ENCODE measurements around the gene PDE2A. TPM values are rescaled to one million over a fixed set of nuclear protein-coding genes. Genes with fewer than 3 reads are reported as not detected.

Gene PDE2A
- total RNA-seq, 1 experiment from 2014 or later = 0.74 TPM

DNA sequence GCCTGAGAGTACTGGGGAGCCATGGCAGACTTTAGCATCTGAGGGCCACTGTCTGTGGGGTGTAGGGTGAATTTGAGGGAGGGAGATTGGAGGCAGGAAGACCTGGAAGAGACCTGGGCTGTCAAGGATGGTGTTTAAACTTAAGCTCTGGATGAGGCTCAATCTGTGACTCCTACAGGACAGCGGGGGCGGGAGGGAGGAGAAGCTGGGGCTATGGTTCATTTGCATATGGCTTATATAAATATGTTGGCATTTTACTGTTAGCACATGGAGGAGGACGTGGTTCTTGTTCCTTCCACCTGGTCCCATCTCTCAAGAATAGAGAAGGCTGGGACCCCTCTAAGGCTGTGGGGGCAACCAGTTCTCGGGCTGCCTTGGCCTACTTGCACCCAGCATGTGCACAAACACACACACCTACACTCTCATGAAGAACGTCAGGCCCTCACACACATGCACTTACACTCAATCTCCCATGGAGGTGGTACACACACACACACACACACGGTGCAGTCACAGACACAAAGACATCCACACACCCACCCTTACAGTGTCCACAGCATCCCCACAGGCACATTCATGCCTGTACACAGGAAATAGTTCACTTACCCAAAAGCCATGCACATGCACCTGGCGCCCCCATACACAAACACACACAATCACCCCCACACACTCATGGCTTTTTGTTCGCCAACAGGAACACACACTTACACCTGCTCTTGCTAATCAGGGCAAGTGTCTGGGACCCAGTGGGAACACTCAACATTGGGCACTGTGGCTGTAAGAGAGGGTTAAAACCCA lies 81.3 kb downstream of the PDE2A start:
- intact Hi-C loops (cut with micrococcal nuclease; ENCODE audit: unreplicated experiment) (no loop called here), in situ Hi-C loops (cut with HindIII; ENCODE audit: low pct_unique_long_range_greater_than_20kb, low sequenced_read_pairs) (no loop called here)
- BruUV-seq (replicated peaks) = no TSS peak
- ChIA-PET POLR2A (interaction anchor here (0.6 kb wide), 1 partner anchor 123 kb away, joined by 5 read pairs; no protein-coding TSS in a partner anchor), CTCF (interaction anchor here (1.8 kb wide), 1 partner anchor 16 kb away, joined by 6 read pairs; no protein-coding TSS in a partner anchor)
- Histone ChIP-seq H3K27me3 (ENCODE audit: control insufficient read depth, insufficient read depth, low read length) (peaks cover 19% of the 10 kb centered on the region), H3K36me3 (ENCODE audit: control insufficient read depth, insufficient read depth, low read length) (no peaks in the 10 kb centered on the region), H3K9me3 (ENCODE audit: control insufficient read depth, insufficient read depth, low read depth, low read length) (no peaks in the 10 kb centered on the region), H3K4me1 (ENCODE audit: control insufficient read depth, insufficient read depth, low read length) (no peaks in the 10 kb centered on the region), H3K4me3 (ENCODE audit: low read depth in 2 of 2, low read length in 2 of 2) (no peak overlapping the region), H3K27ac (ENCODE audit: low read length) (no peak overlapping the region)
- DNase-seq (ENCODE audit: low read depth, low spot score) = no peak
- no peak for TF ChIP-seq SIN3A (IDR thresholded peaks at IDR 0.05; ENCODE audit: borderline replicate concordance, insufficient read depth, low read depth, low read length)
- TF ChIP-seq, protein P1, sequence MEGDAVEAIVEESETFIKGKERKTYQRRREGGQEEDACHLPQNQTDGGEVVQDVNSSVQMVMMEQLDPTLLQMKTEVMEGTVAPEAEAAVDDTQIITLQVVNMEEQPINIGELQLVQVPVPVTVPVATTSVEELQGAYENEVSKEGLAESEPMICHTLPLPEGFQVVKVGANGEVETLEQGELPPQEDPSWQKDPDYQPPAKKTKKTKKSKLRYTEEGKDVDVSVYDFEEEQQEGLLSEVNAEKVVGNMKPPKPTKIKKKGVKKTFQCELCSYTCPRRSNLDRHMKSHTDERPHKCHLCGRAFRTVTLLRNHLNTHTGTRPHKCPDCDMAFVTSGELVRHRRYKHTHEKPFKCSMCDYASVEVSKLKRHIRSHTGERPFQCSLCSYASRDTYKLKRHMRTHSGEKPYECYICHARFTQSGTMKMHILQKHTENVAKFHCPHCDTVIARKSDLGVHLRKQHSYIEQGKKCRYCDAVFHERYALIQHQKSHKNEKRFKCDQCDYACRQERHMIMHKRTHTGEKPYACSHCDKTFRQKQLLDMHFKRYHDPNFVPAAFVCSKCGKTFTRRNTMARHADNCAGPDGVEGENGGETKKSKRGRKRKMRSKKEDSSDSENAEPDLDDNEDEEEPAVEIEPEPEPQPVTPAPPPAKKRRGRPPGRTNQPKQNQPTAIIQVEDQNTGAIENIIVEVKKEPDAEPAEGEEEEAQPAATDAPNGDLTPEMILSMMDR (IDR thresholded peaks at IDR 0.05) = no peak
- TF ChIP-seq REST (IDR thresholded peaks at IDR 0.05; ENCODE audit: insufficient read depth in 1 of 2, low read depth in 2 of 2, low read length in 1 of 2) = no peak
- no peak for TF ChIP-seq TCF7L2 (IDR thresholded peaks at IDR 0.05; ENCODE audit: low read depth, low read length)
- TF ChIP-seq POLR2AphosphoS5 (IDR thresholded peaks at IDR 0.05; ENCODE audit: low read depth, low read length) = no peak
- ATAC-seq = no peak

- POLR2A ChIA-PET = interaction anchor here (0.6 kb wide), 1 partner anchor 124 kb away, joined by 5 read pairs; no protein-coding TSS in a partner anchor
- ATAC-seq = no peak
- Histone ChIP-seq H3K4me3 (ENCODE audit: low read depth in 2 of 2, low read length in 2 of 2) (no peak overlapping the region), H3K4me1 (ENCODE audit: control insufficient read depth, insufficient read depth, low read length) (no peaks in the 10 kb centered on the region), H3K27ac (ENCODE audit: low read length) (no peak overlapping the region), H3K36me3 (ENCODE audit: control insufficient read depth, insufficient read depth, low read length) (no peaks in the 10 kb centered on the region), H3K27me3 (ENCODE audit: control insufficient read depth, insufficient read depth, low read length) (peaks cover 19% of the 10 kb centered on the region), H3K9me3 (ENCODE audit: control insufficient read depth, insufficient read depth, low read depth, low read length) (no peaks in the 10 kb centered on the region)
- BruUV-seq (replicated peaks) = no TSS peak
- intact Hi-C loops (cut with micrococcal nuclease; ENCODE audit: unreplicated experiment) = no loop called here
- DNase-seq (ENCODE audit: low read depth, low spot score) = no peak
- TF ChIP-seq POLR2AphosphoS5 (IDR thresholded peaks at IDR 0.05; ENCODE audit: low read depth, low read length) (no peak), REST (IDR thresholded peaks at IDR 0.05; ENCODE audit: insufficient read depth in 1 of 2, low read depth in 2 of 2, low read length in 1 of 2) (no peak), SIN3A (IDR thresholded peaks at IDR 0.05; ENCODE audit: borderline replicate concordance, insufficient read depth, low read depth, low read length) (no peak), TCF7L2 (IDR thresholded peaks at IDR 0.05; ENCODE audit: low read depth, low read length) (no peak)
- TF ChIP-seq, protein P1 (IDR thresholded peaks at IDR 0.05) = no peak
- in situ Hi-C loops (cut with HindIII; ENCODE audit: low pct_unique_long_range_greater_than_20kb, low sequenced_read_pairs) = no loop called here
- CTCF ChIA-PET = interaction anchor here (1.3 to 1.8 kb wide), 2 partner anchors 17 to 92 kb away, joined by 5 to 6 read pairs; no protein-coding TSS in a partner anchor
Observed at GRCh38 chr11:72591785-72592502, 82.3 kb downstream of the PDE2A start.

Measured in Panc1 (cell line).